GM23338 (cell line): ENCODE measurements around the gene ABHD14A. TPM values are rescaled to one million over a fixed set of nuclear protein-coding genes. Genes with fewer than 3 reads are reported as not detected.

Source experiments
- ATAC-seq: fragments of 200-7000 bp; cut with Tn5 transposase; 3 replicates; pipeline ENCODE4 v1.9.1; 2020
- DNase-seq: peaks from one replicate; pipeline ENCODE4 v3.0.0-alpha.2; 2015; ENCODE audit warnings: low spot score
- H2AFZ ChIP-seq: fragments of 200-600 bp; sonication (generic); 2 replicates; pipeline ENCODE4 v1.8.0; 2016; ENCODE audit warnings: antibody characterized with exemption, mild to moderate bottlenecking, moderate library complexity
- H3F3A ChIP-seq: fragments of 200-600 bp; sonication (generic); replicated peaks from 2 replicates; pipeline ENCODE4 v1.8.0; 2017; ENCODE audit warnings: antibody characterized with exemption, mixed run types, low read depth
- H3K27ac ChIP-seq: fragments of 200-600 bp; sonication (generic); 2 replicates; pipeline ENCODE4 v1.6.1; 2016; ENCODE audit warnings: low read depth
- H3K27me3 ChIP-seq: fragments of 200-600 bp; sonication (generic); 2 replicates; pipeline ENCODE4 v1.8.0; 2016; ENCODE audit warnings: mild to moderate bottlenecking, mixed run types, moderate library complexity; ENCODE audit not compliant: insufficient read depth
- H3K36me3 ChIP-seq: fragments of 200-600 bp; sonication (generic); 2 replicates; pipeline ENCODE4 v1.8.0; 2016; ENCODE audit warnings: mild to moderate bottlenecking; ENCODE audit not compliant: insufficient read depth
- H3K4me1 ChIP-seq: fragments of 200-600 bp; sonication (generic); 2 replicates; pipeline ENCODE4 v1.8.0; 2016; ENCODE audit warnings: mild to moderate bottlenecking, moderate library complexity; ENCODE audit not compliant: insufficient read depth
- H3K4me2 ChIP-seq: fragments of 200-600 bp; sonication (generic); 2 replicates; pipeline ENCODE4 v1.7.1; 2017; ENCODE audit warnings: mixed run types
- H3K4me3 ChIP-seq: fragments of 200-600 bp; sonication (generic); 2 replicates; pipeline ENCODE4 v1.6.1; 2016; ENCODE audit warnings: mixed run types
- H3K79me2 ChIP-seq: fragments of 200-600 bp; sonication (generic); replicated peaks from 2 replicates; pipeline ENCODE4 v1.8.0; 2017; ENCODE audit warnings: mild to moderate bottlenecking; ENCODE audit not compliant: insufficient read depth
- H3K9me2 ChIP-seq: fragments of 200-600 bp; sonication (generic); 2 replicates; pipeline ENCODE4 v1.8.0; 2017; ENCODE audit not compliant: insufficient read depth
- H4K20me1 ChIP-seq: fragments of 200-600 bp; sonication (generic); replicated peaks from 2 replicates; pipeline ENCODE4 v1.8.0; 2017; ENCODE audit warnings: mild to moderate bottlenecking; ENCODE audit not compliant: insufficient read depth
- H3K27ac Mint-ChIP-seq: 2 replicates; pipeline ENCODE4 v1.8.0; 2020; ENCODE audit warnings: inconsistent platforms, mild to moderate bottlenecking, moderate library complexity, mixed read lengths
- H3K27me3 Mint-ChIP-seq: 3 replicates; pipeline ENCODE4 v1.8.0; 2022; ENCODE audit warnings: low read depth, mild to moderate bottlenecking, moderate library complexity, mixed read lengths, inconsistent platforms; ENCODE audit not compliant: insufficient read depth, poor library complexity
- H3K36me3 Mint-ChIP-seq: 3 replicates; pipeline ENCODE4 v1.8.0; 2021; ENCODE audit warnings: low read depth, mild to moderate bottlenecking, inconsistent platforms, moderate library complexity, mixed read lengths
- H3K4me1 Mint-ChIP-seq: 3 replicates; pipeline ENCODE4 v1.8.0; 2020; ENCODE audit warnings: mild to moderate bottlenecking, inconsistent platforms, mixed read lengths
- H3K4me3 Mint-ChIP-seq: 3 replicates; pipeline ENCODE4 v1.8.0; 2021; ENCODE audit warnings: moderate library complexity, mild to moderate bottlenecking, inconsistent platforms, mixed read lengths
- H3K9me3 Mint-ChIP-seq: 3 replicates; pipeline ENCODE4 v1.8.0; 2020; ENCODE audit warnings: moderate library complexity, mild to moderate bottlenecking, inconsistent platforms, mixed read lengths
- CREB1 ChIP-seq: fragments of 250-450 bp; sonication (Bioruptor Pico); IDR thresholded peaks from 2 replicates; pipeline ENCODE4 v1.5.0; 2020; ENCODE audit warnings: low read depth, mild to moderate bottlenecking, moderate library complexity
- CTCF ChIP-seq, 2 experiments: fragments of 200-600 bp in 1 of 2; sonication (generic) in 1 of 2; conservative IDR thresholded peaks; 2 replicates each; pipeline versions ENCODE4 v1.5.1 to v1.6.1; 2016 to 2017; ENCODE audit warnings: antibody characterized with exemption in 2 of 2, low read depth in 2 of 2, mild to moderate bottlenecking in 2 of 2, moderate library complexity in 1 of 2
- ETS1 ChIP-seq: IDR thresholded peaks from 2 replicates; pipeline ENCODE4 v1.6.1; 2016; ENCODE audit warnings: antibody characterized with exemption
- EZH2 ChIP-seq: fragments of 200-600 bp; sonication (generic); IDR thresholded peaks from one replicate; pipeline ENCODE4 v1.8.0; 2017; ENCODE audit warnings: antibody characterized with exemption, mild to moderate bottlenecking, low read depth; ENCODE audit not compliant: unreplicated experiment
- EZH2phosphoT487 ChIP-seq: fragments of 200-600 bp; sonication (generic); IDR thresholded peaks from one replicate; pipeline ENCODE4 v1.8.1; 2018; ENCODE audit warnings: antibody characterized with exemption; ENCODE audit not compliant: unreplicated experiment
- JUNB ChIP-seq: IDR thresholded peaks from one replicate; pipeline ENCODE4 v1.6.1; 2016; ENCODE audit warnings: antibody characterized with exemption; ENCODE audit not compliant: unreplicated experiment
- NANOG ChIP-seq: IDR thresholded peaks from 2 replicates; pipeline ENCODE4 v1.6.1; 2016; ENCODE audit warnings: antibody characterized with exemption, borderline replicate concordance
- POLR2AphosphoS5 ChIP-seq: IDR thresholded peaks from 2 replicates; pipeline ENCODE4 v1.6.1; 2016; ENCODE audit warnings: antibody characterized with exemption, low read depth
- STAT1 ChIP-seq: IDR thresholded peaks from one replicate; pipeline ENCODE4 v1.6.1; 2016; ENCODE audit warnings: antibody characterized with exemption; ENCODE audit not compliant: unreplicated experiment
- ZNF331 ChIP-seq: fragments of 250-450 bp; sonication (Bioruptor Pico); IDR thresholded peaks from 2 replicates; pipeline ENCODE4 v1.5.0; 2020; ENCODE audit warnings: low read depth, mild to moderate bottlenecking, moderate library complexity
- ZNF462 ChIP-seq: fragments of 250-450 bp; sonication (Bioruptor Pico); IDR thresholded peaks from 2 replicates; pipeline ENCODE4 v1.5.0; 2020; ENCODE audit warnings: mild to moderate bottlenecking, moderate library complexity
- polyA plus RNA-seq: library from polyadenylated mRNA; unstranded; fragments of >200 nt; fragmentation: Nextera tagmentation; extraction: Ambion mirVana; gene quantifications from 2 replicates; pipeline ENCODE4 v1.2.1, GENCODE V29; 2016
- total RNA-seq: library from RNA; depleted of rRNA; stranded (reverse); fragments of >200 nt; shearing (Covaris generic); gene quantifications from 2 replicates; pipeline ENCODE4 v1.2.3, GENCODE V29; 2014

ABHD14A gene
- total and polyA plus RNA-seq, 2 experiments from 2014 or later, result 7.8 to 12.7 TPM

- no peak overlapping the region for H3K27ac ChIP-seq
- H3K27ac Mint-ChIP-seq, result 0 out of 2 replicates have a peak overlapping the region, but pooled peaks have one; percentile 54
- peaks cover 23% of the 10 kb centered on the region for H3K27me3 Mint-ChIP-seq
- no peaks in the 10 kb centered on the region for H4K20me1 ChIP-seq
- H3K4me1 Mint-ChIP-seq, result peaks cover 7% of the 10 kb centered on the region; the same call in 2 of the 3 replicates
- peak overlapping the region; percentile 80; the same call in 1 of the 2 replicates for H2AFZ ChIP-seq
- no peaks in the 10 kb centered on the region for H3K79me2 ChIP-seq
- no peaks in the 10 kb centered on the region for H3K9me3 Mint-ChIP-seq
- DNase-seq (peak; percentile 81), ATAC-seq (peak; percentile 94)
- no peak overlapping the region for H3K4me2 ChIP-seq
- no peaks in the 10 kb centered on the region; the same call in 2 of the 3 replicates for H3K36me3 Mint-ChIP-seq
- H3K27me3 ChIP-seq, result no peaks in the 10 kb centered on the region
- H3K36me3 ChIP-seq, result no peaks in the 10 kb centered on the region
- peaks cover 6% of the 10 kb centered on the region; the same call in 1 of the 2 replicates for H3K9me2 ChIP-seq
- H3K4me3 Mint-ChIP-seq, result no peak overlapping the region
- H3K4me3 ChIP-seq, result no peak overlapping the region
- no peak for TF ChIP-seq JUNB
- TF ChIP-seq CTCF (conservative IDR thresholded peaks at IDR 0.05; ENCODE audit: low read depth in 2 of 2), result peak; percentile 59 to 73
- no peak for TF ChIP-seq EZH2
- no peak for TF ChIP-seq POLR2AphosphoS5
- no peaks in the 10 kb centered on the region for H3F3A ChIP-seq
- H3K4me1 ChIP-seq, result no peaks in the 10 kb centered on the region
Observed at GRCh38 chr3:52014613-52015012, 39.7 kb downstream of the ABHD14A start.

- no peak for DNase-seq
- no peak overlapping the region for H2AFZ ChIP-seq
- H3K36me3 ChIP-seq, result no peaks in the 10 kb centered on the region
- no peaks in the 10 kb centered on the region for H3F3A ChIP-seq
- H3K27ac ChIP-seq, result no peak overlapping the region
- H3K9me3 Mint-ChIP-seq, result no peaks in the 10 kb centered on the region
- H3K27ac Mint-ChIP-seq, result no peak overlapping the region
- H3K4me2 ChIP-seq, result no peak overlapping the region
- H3K79me2 ChIP-seq, result no peaks in the 10 kb centered on the region
- no peaks in the 10 kb centered on the region for H4K20me1 ChIP-seq
- H3K4me3 Mint-ChIP-seq, result no peak overlapping the region
- H3K4me1 Mint-ChIP-seq, result peaks cover 7% of the 10 kb centered on the region; the same call in 2 of the 3 replicates
- no peaks in the 10 kb centered on the region; the same call in 2 of the 3 replicates for H3K36me3 Mint-ChIP-seq
- no peak for ATAC-seq
- H3K4me1 ChIP-seq, result no peaks in the 10 kb centered on the region
- no peak overlapping the region for H3K4me3 ChIP-seq
- no peaks in the 10 kb centered on the region for H3K27me3 ChIP-seq
- peaks cover 21% of the 10 kb centered on the region for H3K27me3 Mint-ChIP-seq
- H3K9me2 ChIP-seq, result peaks cover 6% of the 10 kb centered on the region; the same call in 1 of the 2 replicates
- TF ChIP-seq CREB1 (no peak), NANOG (no peak), POLR2AphosphoS5 (no peak), ETS1 (no peak), ZNF331 (CRISPR knock-in tag) (no peak), ZNF462 (no peak), STAT1 (no peak), EZH2 (no peak), EZH2phosphoT487 (no peak)
Observed at GRCh38 chr3:52015438-52016228, 40.8 kb downstream of the ABHD14A start.
